ENCODE measurements around the gene CYP2C19. TPM values are rescaled to one million over a fixed set of nuclear protein-coding genes. Genes with fewer than 3 reads are reported as not detected.

The CYP2C19 gene
- total and polyA plus RNA-seq, 2 of the 4 experiments (the other 2 are of a cell fraction): not detected

DNA sequence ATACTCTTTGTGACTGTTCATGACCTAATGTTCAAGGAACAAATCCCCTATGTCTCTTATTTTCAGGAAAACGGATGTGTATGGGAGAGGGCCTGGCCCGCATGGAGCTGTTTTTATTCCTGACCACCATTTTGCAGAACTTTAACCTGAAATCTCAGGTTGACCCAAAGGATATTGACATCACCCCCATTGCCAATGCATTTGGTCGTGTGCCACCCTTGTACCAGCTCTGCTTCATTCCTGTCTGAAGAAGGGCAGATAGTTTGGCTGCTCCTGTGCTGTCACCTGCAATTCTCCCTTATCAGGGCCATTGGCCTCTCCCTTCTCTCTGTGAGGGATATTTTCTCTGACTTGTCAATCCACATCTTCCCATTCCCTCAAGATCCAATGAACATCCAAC lies 27.3 kb upstream of the CYP2C19 start:
- Histone ChIP-seq H3K18ac (ENCODE audit: low read depth, low read length) (no peak overlapping the region), H3K4me1 (ENCODE audit: control insufficient read depth, insufficient read depth, low read length) (no peaks in the 10 kb centered on the region), H2BK20ac (ENCODE audit: low read depth, low read length) (no peak overlapping the region), H2BK5ac (ENCODE audit: low read depth, low read length, poor library complexity, severe bottlenecking) (no peak overlapping the region), H3K14ac (replicated peaks; ENCODE audit: low read depth, low read length) (no peak overlapping the region), H3K9ac (ENCODE audit: low read depth, low read length) (no peak overlapping the region), H4K8ac (ENCODE audit: low read depth in 2 of 2, low read length in 2 of 2) (no peak overlapping the region), H3K36me3 (ENCODE audit: control insufficient read depth, insufficient read depth, low read length) (no peaks in the 10 kb centered on the region), H3K56ac (ENCODE audit: extremely low read depth, insufficient read depth, low read length) (no peak overlapping the region), H3K27me3 (ENCODE audit: control insufficient read depth, insufficient read depth, low read length) (no peaks in the 10 kb centered on the region), H3K23ac (ENCODE audit: low read depth, low read length) (no peak overlapping the region), H3K4me2 (ENCODE audit: low read depth, low read length) (no peak overlapping the region), H4K20me1 (ENCODE audit: insufficient read depth, low read length) (no peaks in the 10 kb centered on the region), H3K9me3 (ENCODE audit: control insufficient read depth, insufficient read depth, low read length) (no peaks in the 10 kb centered on the region), H3K4me3 (ENCODE audit: insufficient read depth, low read depth, low read length) (no peak overlapping the region), H3K9me1 (ENCODE audit: insufficient read depth, low read length) (no peaks in the 10 kb centered on the region), H2AFZ (replicated peaks; ENCODE audit: low read length, poor library complexity) (no peak overlapping the region), H2BK120ac (ENCODE audit: low read depth, low read length) (no peak overlapping the region), H4K5ac (ENCODE audit: low read depth, low read length) (no peak overlapping the region), H3K4ac (ENCODE audit: low read depth, low read length) (no peak overlapping the region), H3K79me1 (ENCODE audit: low read depth in 1 of 2, low read length in 2 of 2) (no peaks in the 10 kb centered on the region), H2AK5ac (ENCODE audit: low read depth, low read length) (no peak overlapping the region), H3K27ac (ENCODE audit: insufficient read depth, low read length) (no peak overlapping the region), H4K91ac (ENCODE audit: insufficient read depth, low read depth, low read length) (no peak overlapping the region), H2AK9ac (replicated peaks; ENCODE audit: low read depth, low read length, poor library complexity) (no peak overlapping the region), H2BK15ac (ENCODE audit: low read depth, low read length) (no peak overlapping the region)
- CTCF ChIA-PET: no interaction called here
- no peak for DNase-seq
- BruUV-seq (replicated peaks): no TSS peak
- WGBS, 2 experiments (ENCODE audit: extremely low coverage in 2 of 2, insufficient read length in 1 of 2): no CpG with 5 or more reads among the region's 3 CpGs
- intact Hi-C loops (cut with micrococcal nuclease): no loop called here
- TF ChIP-seq, protein P1, sequence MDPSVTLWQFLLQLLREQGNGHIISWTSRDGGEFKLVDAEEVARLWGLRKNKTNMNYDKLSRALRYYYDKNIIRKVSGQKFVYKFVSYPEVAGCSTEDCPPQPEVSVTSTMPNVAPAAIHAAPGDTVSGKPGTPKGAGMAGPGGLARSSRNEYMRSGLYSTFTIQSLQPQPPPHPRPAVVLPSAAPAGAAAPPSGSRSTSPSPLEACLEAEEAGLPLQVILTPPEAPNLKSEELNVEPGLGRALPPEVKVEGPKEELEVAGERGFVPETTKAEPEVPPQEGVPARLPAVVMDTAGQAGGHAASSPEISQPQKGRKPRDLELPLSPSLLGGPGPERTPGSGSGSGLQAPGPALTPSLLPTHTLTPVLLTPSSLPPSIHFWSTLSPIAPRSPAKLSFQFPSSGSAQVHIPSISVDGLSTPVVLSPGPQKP (IDR thresholded peaks at IDR 0.05; ENCODE audit: borderline replicate concordance, low read depth, low read length): no peak
- TF ChIP-seq, protein P2, sequence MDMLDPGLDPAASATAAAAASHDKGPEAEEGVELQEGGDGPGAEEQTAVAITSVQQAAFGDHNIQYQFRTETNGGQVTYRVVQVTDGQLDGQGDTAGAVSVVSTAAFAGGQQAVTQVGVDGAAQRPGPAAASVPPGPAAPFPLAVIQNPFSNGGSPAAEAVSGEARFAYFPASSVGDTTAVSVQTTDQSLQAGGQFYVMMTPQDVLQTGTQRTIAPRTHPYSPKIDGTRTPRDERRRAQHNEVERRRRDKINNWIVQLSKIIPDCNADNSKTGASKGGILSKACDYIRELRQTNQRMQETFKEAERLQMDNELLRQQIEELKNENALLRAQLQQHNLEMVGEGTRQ (IDR thresholded peaks at IDR 0.05; ENCODE audit: low read depth, low read length): no peak
- TF ChIP-seq MAFK (IDR thresholded peaks at IDR 0.05; ENCODE audit: low read depth, low read length) (no peak), RCOR1 (IDR thresholded peaks at IDR 0.05; ENCODE audit: insufficient replicate concordance, low read length) (no peak), CEBPB (IDR thresholded peaks at IDR 0.05; ENCODE audit: low read depth, low read length) (no peak), CHD1 (IDR thresholded peaks at IDR 0.05; ENCODE audit: low read depth, low read length) (no peak), BHLHE40 (IDR thresholded peaks at IDR 0.05; ENCODE audit: low read depth, low read length) (no peak), POLR2A (IDR thresholded peaks at IDR 0.05; ENCODE audit: low read depth, low read length) (no peak), MAZ (IDR thresholded peaks at IDR 0.05; ENCODE audit: borderline replicate concordance, low read depth, low read length) (no peak), SMC3 (IDR thresholded peaks at IDR 0.05; ENCODE audit: low read depth, low read length) (no peak), FOS (IDR thresholded peaks at IDR 0.05; ENCODE audit: low read depth, low read length) (no peak), MXI1 (IDR thresholded peaks at IDR 0.05; ENCODE audit: borderline replicate concordance, low read depth, low read length) (no peak)
- TF ChIP-seq, protein P3, sequence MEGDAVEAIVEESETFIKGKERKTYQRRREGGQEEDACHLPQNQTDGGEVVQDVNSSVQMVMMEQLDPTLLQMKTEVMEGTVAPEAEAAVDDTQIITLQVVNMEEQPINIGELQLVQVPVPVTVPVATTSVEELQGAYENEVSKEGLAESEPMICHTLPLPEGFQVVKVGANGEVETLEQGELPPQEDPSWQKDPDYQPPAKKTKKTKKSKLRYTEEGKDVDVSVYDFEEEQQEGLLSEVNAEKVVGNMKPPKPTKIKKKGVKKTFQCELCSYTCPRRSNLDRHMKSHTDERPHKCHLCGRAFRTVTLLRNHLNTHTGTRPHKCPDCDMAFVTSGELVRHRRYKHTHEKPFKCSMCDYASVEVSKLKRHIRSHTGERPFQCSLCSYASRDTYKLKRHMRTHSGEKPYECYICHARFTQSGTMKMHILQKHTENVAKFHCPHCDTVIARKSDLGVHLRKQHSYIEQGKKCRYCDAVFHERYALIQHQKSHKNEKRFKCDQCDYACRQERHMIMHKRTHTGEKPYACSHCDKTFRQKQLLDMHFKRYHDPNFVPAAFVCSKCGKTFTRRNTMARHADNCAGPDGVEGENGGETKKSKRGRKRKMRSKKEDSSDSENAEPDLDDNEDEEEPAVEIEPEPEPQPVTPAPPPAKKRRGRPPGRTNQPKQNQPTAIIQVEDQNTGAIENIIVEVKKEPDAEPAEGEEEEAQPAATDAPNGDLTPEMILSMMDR (conservative IDR thresholded peaks at IDR 0.05; ENCODE audit: low read depth, low read length): no peak
- POLR2A ChIA-PET (ENCODE audit: unreplicated experiment): no interaction called here
- no peak for ATAC-seq (ENCODE audit: low read depth)
- in situ Hi-C loops (cut with MboI; ENCODE audit: low sequenced_read_pairs): no loop called here
- dilution Hi-C loops (cut with HindIII; ENCODE audit: low sequenced_read_pairs, unreplicated experiment): no loop called here

All from IMR-90 (cell line).